ENCODE data around the gene NINJ1.

NINJ1 gene

DNA sequence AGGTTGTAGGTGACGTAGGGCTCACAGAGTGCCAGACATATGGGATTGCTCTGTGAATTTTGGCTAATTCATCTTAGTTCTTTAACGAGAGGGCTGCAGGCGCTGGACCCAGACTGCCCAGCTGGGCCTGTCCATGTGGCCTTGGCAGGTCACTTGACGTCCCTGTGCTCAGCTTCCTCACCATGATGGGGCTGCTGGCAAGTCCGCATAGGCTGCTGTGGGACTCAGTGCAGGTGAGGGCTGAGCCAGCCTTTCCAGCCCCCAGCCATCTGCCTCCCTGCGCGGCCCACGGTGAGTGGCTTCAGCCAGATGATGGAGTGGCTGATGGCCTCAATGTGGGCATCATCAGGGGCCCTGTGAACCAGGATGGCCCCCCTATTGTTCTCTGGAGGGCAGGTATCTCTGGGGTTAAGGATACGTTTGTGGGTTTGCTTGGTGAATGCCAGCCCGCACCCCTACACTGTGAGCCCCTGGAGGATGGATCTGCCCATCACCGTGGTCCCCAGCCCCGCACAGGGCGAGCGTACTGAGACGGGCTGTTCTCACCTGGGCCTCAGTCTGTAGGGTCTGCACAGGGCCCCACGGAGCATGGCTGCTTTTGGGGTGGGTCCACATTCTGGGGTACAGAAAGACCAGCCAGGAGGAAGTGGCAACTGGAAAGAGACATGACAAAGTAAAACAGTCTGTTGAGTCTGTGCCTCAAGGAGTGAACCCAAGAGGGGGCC is 34.3 kb downstream of the NINJ1 start:
- DNase-seq, result peak in 1 of 2 experiments; percentile 42

DNA sequence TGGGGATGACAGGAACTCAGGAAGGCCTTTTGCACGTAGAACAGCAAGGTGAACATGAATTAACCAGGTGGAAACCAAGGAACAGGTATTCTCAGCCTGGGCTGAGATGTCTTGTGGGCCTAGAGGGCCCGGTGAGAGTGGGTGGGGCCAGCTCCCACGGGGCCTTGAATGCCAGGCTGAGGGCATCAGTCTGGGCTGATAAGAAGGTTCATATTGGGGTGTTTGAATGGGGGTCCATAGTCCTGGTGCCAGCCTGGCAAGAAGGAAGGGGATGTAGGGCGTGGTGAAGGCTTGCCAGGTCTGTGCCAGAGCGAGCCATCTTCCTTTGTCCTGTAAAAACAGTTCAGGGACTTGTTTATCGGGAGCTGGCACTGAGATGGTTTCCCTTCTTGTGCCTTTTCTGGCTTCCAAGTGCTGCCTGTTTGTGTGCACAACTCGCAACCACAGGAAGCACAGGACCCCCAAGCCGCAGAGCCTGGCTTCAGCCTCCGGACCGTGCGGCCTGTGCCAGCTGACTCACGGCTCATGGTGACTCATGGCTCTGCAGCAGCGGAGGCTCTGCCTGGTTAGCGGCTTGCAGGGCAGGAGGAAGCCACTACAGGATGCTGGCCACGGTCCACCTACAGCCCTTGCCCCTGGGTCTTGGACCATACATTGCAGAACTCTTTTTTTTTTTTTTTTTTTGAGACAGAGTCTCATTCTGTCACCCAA is 35.7 kb downstream of the NINJ1 start:
- DNase-seq, result no peak

DNA sequence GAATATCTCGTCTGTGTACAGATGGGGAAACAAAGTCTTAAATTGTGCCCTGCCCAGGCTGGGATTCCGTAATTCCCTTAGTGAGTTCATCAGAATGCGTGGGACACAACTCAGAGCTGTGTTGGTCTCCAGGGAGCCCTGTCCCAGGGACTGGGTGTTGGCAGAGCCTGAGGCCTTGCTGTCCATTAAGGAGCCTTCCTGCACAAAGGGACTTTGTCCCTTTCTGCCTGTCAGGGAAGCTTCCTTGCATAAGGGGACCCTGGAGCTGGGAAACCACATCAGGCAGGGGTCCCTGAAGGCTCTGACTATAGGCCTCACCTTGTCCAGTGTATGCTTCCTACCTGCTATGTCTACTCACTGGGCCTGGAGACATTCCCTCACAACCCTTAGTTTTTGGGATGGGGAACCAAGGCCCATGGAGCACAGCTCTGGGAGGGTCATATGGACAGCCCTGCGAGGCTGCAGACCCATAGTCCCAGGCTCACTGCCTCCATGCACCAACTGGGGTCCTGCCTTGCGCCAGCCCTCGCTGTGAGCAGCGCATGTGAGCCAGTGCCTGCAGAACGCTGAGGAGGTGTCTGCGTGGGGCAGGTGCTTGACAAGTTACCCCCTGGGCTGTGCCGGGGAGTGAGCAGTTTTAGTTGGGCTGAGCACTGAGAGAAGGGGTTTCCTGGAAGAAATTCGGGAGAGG is 36.4 kb downstream of the NINJ1 start:
- DNase-seq, result no peak

DNA sequence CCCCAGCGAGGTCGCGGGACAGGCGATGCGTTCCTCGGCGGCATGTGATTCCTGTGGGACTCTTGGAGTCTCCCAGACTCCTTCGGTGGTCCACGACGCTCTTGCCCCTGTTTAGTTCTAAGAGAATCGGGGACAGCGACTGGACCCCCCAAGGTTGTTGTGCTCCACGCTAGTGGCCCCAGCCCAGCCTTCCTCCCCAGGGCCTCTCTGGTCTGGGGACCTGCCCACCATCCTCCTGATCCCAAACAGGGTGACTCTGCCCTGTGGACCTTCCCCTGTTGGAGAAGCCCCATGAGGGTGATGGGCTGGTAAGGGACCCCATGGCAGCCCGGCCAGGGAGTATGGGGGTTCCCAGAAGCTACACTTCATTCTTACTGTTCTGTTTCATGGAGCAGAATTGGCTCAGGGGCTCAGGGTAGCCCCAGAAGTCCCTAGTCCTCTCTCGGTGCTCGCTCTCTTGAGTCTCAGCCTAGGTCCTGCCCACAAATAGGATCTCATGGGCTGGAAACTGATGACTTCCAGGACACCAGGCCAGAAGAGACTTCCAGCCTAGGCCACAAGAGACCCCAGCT is 37.2 kb downstream of the NINJ1 start:
- no peak for DNase-seq

DNA sequence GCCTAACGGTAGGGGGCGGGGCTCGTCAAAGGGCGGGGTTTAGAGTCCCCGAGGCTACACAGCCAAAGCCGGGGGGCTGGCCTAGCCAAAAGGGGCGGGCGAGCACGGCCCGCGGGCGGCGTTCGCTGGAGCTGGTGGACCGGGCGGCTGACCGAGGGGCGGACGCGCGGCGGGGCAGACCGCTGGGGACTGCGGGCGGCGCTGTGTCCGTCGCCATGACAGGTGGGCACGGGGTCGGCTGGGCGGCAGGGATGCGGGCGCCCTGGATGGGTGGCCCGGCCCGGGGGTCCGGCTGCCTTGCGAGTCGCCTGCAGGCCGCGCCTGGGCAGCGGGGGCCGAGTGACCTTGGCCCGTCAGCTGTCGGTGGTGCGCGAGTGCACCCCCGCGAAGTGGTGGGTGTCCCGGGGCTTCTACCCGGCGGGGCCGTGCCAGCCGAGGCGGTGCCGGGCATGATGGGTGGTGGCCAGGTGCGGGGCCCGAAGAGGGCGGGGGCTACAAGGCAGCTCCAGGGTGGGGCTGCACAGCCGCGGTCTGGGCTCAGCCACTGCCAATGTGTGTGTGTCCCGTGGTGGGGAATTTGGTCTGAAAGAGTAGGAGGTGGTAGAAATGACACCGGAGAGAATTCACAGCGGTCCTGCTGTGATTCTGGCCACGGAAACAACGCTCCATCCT is 37.8 kb downstream of the NINJ1 start, which contains the start of gene CARD19:
Gene CARD19, plus strand, starts transcription at position 87 of the 672 bp plus-strand sequence. Its CDS starts 129 bp downstream, at position 216.
- peak in 1 of 2 experiments; percentile 46 for DNase-seq

DNA sequence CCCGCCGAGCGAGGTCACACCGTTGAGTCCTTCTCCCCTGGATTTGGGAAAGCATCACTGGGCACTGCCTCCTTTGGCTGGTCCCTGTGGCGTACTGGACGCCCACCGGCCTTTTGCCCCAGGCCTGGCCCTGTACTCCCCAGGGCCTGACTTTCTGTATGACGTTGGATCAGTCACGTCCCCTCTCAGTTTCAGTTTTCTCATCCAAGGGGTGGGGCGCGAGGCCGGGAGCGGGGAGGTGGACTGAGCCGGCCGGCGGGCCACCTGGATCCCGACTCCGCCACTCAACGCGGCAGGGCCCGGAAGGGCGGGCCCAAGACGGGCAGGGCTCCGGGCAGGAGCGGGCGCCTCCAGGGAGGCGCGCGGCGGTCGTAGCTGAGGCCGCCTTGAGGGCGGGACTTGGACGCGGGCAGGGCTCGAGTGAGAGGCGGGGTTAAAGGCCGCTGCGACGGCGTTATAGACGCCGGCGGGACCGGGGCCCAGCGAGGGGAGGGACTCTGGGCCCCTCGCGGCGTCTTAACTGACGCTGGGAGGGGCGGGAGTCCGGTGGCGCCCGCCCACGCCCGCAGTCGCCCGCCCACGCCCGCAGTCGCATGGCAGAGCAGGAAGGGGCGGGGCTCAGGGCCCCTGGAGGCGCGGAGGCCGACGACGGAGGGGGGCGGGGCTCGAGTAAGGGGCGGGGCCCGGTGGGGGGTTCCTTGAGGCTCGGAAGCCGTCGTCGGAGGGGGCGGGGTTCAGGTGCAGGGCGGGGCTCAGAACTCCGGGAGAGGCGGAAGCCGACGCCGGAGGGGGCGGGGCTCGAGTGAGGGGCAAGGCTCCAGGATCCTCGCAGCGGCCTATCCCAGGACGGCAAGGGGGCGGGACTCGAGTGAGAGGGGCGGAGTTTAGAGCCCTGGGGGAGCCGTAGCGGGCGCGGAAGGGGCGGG is 38.6 kb downstream of the NINJ1 start:
- DNase-seq, result peak; percentile 100

DNA sequence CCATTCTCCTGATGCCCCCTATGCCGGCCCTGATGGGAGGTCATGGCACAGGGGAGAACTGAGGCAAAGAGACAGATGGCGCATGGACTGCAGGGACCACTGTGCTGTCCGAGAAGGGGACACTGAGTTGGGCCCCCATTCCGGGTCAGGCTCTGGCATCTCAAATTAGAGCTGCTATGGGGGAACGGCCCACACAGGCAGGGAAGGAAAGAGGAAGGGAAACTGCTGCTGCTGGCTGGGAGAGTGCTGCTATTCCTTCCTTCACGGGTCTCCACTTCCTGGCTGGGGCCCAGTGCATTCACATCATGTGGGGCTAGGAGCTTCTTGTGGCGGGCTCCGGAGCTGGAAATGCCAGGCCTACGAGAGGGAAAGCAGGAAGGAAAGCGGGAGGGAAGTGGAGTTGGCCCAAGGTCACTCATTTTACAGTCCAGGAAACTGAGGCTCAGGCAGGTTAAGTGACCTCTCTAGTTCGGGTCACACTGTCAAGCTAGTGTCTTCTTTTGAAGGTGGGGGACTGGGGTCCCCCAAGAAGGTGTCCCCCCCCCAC is 39.3 kb downstream of the NINJ1 start:
- DNase-seq, result peak in 1 of 2 experiments; percentile 44

DNA sequence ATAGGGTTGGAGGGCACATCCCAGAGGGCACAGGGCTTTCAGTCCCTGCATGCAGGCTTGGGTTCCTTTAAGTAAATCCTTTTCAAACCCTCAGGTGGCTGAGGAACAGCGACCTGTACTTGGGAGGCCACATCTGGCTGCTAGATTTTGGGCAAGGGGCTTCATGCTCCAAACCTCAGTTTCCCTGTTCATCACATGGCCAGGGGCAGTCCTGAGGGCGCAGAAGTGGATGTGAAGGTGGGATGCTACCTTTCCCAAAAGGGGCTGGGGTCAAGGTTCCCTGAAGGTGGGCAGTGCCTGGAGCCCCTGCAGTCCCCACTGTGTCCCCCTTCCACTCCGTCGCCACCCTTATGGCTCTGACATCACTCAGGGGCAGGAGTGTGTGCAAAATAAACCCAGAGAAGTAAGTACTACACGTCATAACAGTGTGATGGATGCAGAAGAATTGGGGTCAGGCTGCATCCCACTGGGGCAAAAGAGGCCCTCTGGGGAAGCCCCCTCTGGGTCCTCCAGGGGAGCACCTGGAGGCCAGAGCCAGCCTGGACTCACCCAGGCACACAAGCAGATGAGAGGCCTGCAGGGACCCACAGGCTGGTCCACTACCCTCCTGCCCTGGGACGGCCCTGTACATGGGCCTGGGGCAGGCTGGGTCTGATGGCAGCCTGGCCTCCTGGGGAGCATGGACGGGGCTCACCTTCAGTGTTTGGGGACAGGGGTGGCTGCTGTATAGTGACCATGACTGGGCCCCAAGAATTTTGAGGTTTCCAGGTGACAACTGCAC is 40.0 kb downstream of the NINJ1 start:
- no peak for DNase-seq

DNA sequence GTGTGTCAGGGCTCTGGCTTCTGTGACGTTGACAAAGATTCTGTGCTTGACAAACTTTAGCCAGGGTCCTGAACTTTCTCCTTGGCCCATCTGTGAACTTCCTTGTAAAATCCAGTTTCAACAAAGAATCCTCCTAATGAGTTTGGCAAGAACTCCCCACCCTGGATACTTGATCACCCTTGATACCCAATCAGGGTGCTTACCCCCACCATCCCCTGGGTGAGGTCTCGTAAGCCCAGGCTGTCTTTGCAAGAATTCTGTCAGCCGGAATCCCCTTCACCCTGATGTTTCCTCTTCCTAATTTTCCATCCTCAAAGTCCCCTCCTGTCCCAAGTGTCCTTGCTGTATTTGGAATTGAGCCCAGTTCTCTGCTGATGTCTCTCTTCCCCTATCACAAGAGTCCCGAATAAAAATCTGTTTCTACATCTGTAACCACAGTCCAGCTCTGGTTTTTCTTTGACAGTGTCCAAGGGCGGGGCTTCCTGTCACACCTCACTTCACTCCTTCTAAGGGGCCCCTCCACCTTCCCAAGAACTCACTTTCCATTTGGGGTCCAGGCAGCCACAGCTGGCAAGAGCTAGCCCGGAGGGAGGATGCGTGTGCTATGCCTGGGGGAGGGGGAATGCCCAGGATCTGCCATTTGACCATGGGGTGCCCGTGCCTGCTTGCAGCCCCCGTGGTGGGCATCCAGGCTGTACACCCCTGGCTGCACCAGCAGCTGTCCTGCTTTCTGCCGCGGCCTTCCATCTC is 40.7 kb downstream of the NINJ1 start:
- DNase-seq, result no peak

DNA sequence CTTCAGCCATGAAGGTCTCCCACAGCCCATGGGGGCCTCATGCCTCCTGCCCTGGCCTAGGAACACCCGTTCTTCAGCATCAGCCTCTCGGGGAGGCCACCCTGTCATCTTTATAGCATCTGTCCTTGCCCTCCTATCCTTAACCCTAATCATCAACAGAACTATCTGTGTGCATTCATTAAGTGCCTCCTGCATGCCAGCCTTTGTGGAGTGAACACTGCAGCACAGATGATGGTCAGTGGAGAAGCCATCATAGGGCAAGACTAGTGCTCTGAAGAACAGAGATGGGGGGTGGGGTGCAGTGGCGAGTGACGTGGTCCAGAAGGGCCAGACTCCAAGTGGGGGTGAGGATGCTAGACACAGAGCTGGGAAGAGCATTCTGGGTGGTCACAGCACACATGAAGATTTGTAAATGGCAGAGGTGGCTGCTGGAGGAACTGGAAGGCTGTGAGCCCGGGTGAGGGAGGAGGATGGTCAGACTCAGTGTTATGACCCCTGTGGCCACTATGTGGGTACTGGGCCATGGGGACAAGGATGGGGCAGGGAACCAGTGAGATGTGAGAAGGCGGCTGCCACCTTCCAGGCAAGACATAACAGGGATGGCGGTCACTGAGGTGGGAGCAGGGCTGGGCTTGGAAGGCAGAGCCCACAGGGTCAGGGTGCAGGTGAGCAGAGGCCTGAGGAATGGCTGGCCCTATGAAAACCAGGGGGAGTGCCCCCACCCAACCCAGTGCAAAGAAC is 41.6 kb downstream of the NINJ1 start:
- DNase-seq, result no peak

DNA sequence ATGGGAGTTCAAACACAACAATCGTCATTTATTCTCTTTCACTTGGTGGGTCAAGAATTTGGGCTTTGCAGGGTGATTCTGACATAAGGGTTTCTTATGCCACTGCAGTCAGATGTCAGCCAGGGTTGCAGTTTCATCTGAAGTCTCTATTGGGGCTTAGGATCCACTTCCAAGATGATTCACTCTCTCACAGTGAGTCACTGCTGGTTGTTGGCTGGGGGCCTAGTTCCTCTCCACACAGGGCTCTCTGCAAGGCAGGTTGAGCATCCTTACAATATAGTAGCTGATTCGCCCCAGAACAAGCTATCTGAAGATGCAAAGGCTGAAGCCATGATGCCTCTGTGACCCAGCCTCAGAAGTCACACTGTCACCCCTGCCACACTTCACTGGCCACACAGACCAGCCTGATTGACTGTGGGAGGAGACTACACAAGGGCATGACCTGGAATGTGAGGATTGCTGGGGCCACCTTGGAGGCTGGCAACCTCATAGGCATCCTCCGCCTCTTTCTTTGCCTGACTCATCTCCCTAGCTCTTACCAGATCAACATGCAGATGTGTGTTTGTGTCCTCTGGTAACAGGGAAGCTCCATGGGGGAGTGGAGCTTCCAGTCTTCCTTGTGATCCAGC is 42.5 kb downstream of the NINJ1 start:
- DNase-seq, result no peak

DNA sequence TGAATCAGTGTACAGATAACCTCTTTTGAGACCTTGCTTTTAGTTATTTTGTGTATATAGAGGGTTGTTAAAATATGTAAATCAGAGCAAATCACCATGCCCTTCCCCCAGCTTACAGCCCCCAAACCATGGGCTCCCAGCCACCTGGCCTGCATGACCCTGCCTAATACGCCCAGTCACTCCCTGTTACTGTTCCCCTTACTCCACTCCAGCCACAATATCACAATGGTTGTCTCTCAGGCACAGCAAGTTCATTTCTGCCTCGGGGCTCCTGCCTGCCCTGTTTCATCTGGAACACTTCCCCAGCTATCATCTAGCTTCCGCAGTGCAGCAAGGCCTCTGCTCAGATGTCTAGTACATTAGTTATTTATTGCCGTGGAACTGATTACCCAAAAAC is 43.0 kb downstream of the NINJ1 start:
- DNase-seq, result no peak

DNA sequence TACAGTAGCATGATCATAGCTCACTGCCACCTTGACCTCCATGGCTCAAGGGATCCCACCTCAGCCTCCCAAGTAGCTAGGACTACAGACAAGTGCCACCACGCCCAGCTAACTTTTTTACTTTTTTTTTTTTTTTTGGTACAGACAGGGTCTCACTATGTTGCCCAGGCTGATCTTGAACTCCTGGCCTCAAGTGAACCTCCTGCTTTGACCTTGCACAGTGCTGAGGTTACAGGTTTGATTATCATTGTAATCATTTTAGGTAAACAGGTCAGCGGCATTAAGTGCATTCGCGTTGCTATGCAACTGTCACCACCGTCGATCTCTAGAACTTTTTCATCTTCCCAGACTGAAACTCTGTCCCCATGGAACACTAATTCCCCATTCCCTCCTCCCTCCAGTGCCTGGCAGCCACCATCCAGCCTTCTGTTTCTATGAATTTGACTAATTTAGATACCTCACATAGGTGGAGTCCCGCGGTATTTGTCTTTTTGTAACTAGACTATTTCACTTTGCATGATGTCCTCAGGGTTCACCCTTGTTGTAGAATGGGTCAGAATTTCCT is 43.9 kb downstream of the NINJ1 start:
- DNase-seq, result no peak

DNA sequence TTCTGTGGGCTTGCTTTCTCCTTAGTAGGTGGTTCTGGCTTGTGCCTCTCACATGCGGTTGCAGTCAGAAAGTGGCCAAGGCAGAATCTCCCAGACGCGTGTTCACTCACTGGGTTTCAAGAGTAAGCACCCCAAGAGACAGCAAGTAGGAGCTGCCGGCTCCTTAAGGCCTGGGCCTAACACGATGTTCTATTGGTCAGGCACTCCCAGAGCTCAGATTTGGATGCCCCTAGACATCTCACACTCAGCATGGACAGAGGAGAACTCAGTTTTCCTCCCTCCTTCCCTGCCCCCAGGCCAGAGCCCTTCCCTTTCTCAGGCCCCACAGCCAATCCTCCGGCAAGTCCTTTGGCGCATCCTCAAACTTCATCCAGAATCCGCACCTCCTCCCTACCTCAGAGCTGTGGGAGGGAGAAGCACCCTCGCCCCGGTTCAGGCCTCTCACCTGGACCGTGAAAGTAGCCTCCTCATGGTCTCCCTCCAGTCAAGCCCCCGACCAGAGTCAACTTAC is 44.5 kb downstream of the NINJ1 start:
- no peak for DNase-seq

DNA sequence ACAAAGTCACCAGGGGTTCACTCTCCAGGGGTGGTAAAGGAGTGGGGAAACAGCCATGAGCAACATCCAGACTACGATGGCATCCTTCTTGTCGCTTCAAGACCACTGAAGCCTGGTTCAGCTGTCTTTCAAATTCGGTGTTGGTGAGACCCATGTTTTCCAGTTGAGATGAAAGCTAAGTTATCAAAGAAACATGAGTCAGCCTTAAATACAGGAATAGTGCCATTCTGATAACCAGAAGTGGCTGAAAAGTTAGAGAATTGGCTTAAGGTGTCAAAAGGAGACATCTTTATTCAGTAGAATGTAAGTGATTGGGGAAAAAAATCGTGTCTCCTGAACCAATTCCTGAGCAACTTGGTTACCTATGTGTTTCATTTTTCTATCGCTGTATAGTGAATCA is 45.0 kb downstream of the NINJ1 start:
- no peak for DNase-seq

DNA sequence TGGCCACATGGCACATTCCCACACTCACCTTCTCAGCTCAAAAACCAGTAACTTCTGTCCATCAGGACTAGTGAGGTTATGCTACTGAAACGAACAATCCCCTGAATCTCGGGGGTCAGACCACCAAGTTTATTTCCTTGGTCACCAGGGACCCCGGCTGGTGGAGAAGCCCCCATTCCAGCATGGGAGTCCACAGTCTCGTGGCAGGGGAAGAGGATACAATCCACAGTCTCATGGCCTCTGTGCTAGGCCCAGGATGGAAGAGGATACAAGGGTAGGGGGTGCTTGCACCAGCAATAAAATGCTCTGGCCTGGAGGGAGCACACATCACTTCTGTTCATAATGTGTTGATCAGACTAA is 45.4 kb downstream of the NINJ1 start:
- no peak for DNase-seq

DNA sequence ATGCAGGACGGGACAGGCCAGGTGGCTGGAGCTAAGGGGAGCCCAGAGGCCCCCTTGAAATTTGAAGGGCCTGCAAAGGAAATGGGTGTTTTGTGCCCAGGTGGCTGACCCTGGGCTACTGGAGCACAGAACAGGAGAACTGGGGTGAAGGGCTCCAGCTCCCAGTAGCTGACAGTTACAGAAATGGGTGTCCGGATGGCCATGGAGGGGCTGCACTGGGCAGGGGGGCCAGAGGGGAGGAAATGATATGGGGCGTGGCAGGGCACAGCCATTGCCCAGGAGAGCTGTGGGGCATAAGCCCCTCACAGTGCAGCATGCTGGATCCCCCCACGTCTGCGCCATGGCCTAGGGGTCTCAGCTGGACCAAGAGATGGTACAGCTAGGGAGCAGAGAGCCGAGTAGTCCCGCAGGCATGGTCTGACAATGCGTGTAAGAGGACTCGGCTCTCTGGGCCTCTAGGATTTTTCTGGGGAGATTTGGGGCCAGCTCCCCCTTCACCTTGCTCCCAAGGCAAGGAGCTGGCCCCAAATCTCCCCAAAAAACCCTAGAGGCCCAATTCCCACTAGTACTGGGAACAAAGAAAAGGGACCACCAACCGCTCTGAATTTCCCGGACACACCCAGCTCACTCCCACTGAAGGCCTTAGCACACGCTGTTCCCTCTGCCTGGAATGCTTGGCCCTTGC is 45.9 kb downstream of the NINJ1 start:
- DNase-seq, result no peak

Data from NCI-H524 (cell line).